ENCODE measurements around the gene LRP2.

LRP2 gene

DNA sequence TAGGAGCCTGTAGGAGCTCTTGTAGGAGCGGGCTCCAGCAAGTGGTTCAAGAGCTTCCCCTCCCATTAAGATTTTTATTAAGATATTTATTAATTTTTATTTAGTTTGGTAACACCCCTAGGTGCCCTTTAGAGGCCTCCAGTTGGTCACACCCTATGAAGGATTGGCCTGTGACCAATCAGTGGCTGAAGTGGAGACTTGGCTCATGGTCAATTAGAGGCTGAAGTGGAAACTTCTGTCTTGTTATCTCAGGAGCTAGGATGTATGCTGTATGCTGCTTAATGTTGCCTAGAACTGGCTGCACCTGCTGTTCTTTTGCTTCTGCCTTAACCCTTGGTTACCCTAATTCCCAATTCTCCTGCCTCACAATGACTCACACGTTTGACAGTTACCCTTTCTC lies 244.3 kb downstream of the LRP2 start:
- H3K27ac ChIP-seq: no peak overlapping the region
- H3K4me2 ChIP-seq: no peak overlapping the region
- no peak overlapping the region for H3K9ac ChIP-seq
- H2AFZ ChIP-seq (ENCODE audit: low read depth): no peak overlapping the region
- H3K27me3 ChIP-seq (ENCODE audit: insufficient read depth, low read depth): no peaks in the 10 kb centered on the region
- H3K4me1 ChIP-seq (ENCODE audit: low read depth, poor library complexity, severe bottlenecking): no peaks in the 10 kb centered on the region
- no peaks in the 10 kb centered on the region for H4K20me1 ChIP-seq (ENCODE audit: insufficient read depth)
- H3K79me2 ChIP-seq (ENCODE audit: insufficient read depth, low read depth): no peaks in the 10 kb centered on the region
- TF ChIP-seq, protein P1, sequence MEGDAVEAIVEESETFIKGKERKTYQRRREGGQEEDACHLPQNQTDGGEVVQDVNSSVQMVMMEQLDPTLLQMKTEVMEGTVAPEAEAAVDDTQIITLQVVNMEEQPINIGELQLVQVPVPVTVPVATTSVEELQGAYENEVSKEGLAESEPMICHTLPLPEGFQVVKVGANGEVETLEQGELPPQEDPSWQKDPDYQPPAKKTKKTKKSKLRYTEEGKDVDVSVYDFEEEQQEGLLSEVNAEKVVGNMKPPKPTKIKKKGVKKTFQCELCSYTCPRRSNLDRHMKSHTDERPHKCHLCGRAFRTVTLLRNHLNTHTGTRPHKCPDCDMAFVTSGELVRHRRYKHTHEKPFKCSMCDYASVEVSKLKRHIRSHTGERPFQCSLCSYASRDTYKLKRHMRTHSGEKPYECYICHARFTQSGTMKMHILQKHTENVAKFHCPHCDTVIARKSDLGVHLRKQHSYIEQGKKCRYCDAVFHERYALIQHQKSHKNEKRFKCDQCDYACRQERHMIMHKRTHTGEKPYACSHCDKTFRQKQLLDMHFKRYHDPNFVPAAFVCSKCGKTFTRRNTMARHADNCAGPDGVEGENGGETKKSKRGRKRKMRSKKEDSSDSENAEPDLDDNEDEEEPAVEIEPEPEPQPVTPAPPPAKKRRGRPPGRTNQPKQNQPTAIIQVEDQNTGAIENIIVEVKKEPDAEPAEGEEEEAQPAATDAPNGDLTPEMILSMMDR (conservative IDR thresholded peaks at IDR 0.05; ENCODE audit: low read depth, low read length): no peak
- no peak overlapping the region for H3K4me3 ChIP-seq (IDR thresholded peaks at IDR 0.05; ENCODE audit: insufficient read depth, low read depth, low read length)
- H3K36me3 ChIP-seq (ENCODE audit: insufficient read depth): no peaks in the 10 kb centered on the region

DNA sequence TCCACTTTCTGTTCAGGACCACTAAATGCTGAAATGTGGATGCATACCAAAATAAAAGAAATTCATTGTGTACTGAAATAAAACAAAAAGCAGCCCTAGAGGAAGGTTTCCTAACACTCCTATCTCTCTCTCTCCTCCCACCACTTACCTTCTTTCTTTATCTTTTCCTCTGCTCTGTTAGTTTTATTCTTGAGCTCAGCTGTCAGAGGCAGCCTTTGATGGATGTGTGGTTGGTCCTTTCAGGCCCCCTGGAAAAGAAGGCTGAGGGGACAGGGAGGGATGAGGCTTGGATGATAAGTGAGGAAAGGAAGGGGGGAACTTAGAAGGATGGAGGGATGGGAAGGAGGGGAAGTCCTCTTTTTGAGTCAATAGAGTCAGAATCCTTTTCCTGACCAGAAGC lies 245.3 kb downstream of the LRP2 start:
- no peaks in the 10 kb centered on the region for H3K4me1 ChIP-seq (ENCODE audit: low read depth, poor library complexity, severe bottlenecking)
- H3K9ac ChIP-seq: no peak overlapping the region
- no peaks in the 10 kb centered on the region for H3K36me3 ChIP-seq (ENCODE audit: insufficient read depth)
- H2AFZ ChIP-seq (ENCODE audit: low read depth): no peak overlapping the region
- no peak overlapping the region for H3K27ac ChIP-seq
- no peaks in the 10 kb centered on the region for H3K79me2 ChIP-seq (ENCODE audit: insufficient read depth, low read depth)
- no peak overlapping the region for H3K4me2 ChIP-seq
- no peak overlapping the region for H3K4me3 ChIP-seq (IDR thresholded peaks at IDR 0.05; ENCODE audit: insufficient read depth, low read depth, low read length)
- no peaks in the 10 kb centered on the region for H4K20me1 ChIP-seq (ENCODE audit: insufficient read depth)
- TF ChIP-seq, protein P1 (conservative IDR thresholded peaks at IDR 0.05; ENCODE audit: low read depth, low read length): no peak
- no peaks in the 10 kb centered on the region for H3K27me3 ChIP-seq (ENCODE audit: insufficient read depth, low read depth)

DNA sequence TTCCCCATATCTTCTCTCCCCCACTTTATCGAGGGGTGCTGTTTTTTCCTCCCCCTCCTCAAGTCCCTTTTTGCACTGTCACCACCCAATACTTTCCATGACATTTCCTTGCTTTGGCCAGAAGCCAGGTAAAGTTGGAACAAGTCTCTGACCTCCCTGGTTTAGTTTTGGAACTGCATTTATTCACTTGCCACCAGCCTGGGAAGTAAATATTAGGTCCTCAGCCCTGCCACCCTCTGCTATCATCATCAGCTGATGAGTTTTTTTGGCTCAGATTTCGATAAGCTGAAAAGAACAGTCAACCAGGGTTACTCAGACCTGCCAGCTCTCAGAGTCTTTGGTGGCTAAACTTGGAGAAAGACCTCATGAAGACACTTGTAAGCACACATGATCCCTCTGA lies 246.0 kb downstream of the LRP2 start:
- H3K27me3 ChIP-seq (ENCODE audit: insufficient read depth, low read depth): no peaks in the 10 kb centered on the region
- TF ChIP-seq, protein P1 (conservative IDR thresholded peaks at IDR 0.05; ENCODE audit: low read depth, low read length): no peak

GRCh38 chr2:169114056-169114455 lies 248.3 kb downstream of the LRP2 start:
- Histone ChIP-seq H3K79me2 (ENCODE audit: insufficient read depth, low read depth) (no peaks in the 10 kb centered on the region), H3K27me3 (ENCODE audit: insufficient read depth, low read depth) (no peaks in the 10 kb centered on the region), H3K9ac (no peak overlapping the region), H3K4me1 (ENCODE audit: low read depth, poor library complexity, severe bottlenecking) (no peaks in the 10 kb centered on the region), H2AFZ (ENCODE audit: low read depth) (no peak overlapping the region), H3K4me2 (no peak overlapping the region), H3K27ac (no peak overlapping the region), H3K4me3 (IDR thresholded peaks at IDR 0.05; ENCODE audit: insufficient read depth, low read depth, low read length) (no peak overlapping the region), H3K36me3 (ENCODE audit: insufficient read depth) (no peaks in the 10 kb centered on the region), H4K20me1 (ENCODE audit: insufficient read depth) (no peaks in the 10 kb centered on the region)
- TF ChIP-seq, protein P1 (conservative IDR thresholded peaks at IDR 0.05; ENCODE audit: low read depth, low read length): no peak

More for the DNA sequence above, 246.0 kb downstream of the LRP2 start:
- H3K9ac ChIP-seq: no peak overlapping the region
- no peaks in the 10 kb centered on the region for H3K36me3 ChIP-seq (ENCODE audit: insufficient read depth)
- H3K4me1 ChIP-seq (ENCODE audit: low read depth, poor library complexity, severe bottlenecking): no peaks in the 10 kb centered on the region
- no peak overlapping the region for H2AFZ ChIP-seq (ENCODE audit: low read depth)
- H4K20me1 ChIP-seq (ENCODE audit: insufficient read depth): no peaks in the 10 kb centered on the region
- H3K79me2 ChIP-seq (ENCODE audit: insufficient read depth, low read depth): no peaks in the 10 kb centered on the region
- H3K4me2 ChIP-seq: no peak overlapping the region
- no peak overlapping the region for H3K27ac ChIP-seq
- no peak overlapping the region for H3K4me3 ChIP-seq (IDR thresholded peaks at IDR 0.05; ENCODE audit: insufficient read depth, low read depth, low read length)
